HG03565 (cell line): ENCODE results near the gene CCDC17.

Experiments
- ATAC-seq: cut with Tn5 transposase; IDR thresholded peaks from one replicate; pipeline ENCODE4 v1.9.1; 2021; ENCODE audit warnings: mild to moderate bottlenecking, moderate library complexity; ENCODE audit not compliant: unreplicated experiment

The CCDC17 gene

DNA sequence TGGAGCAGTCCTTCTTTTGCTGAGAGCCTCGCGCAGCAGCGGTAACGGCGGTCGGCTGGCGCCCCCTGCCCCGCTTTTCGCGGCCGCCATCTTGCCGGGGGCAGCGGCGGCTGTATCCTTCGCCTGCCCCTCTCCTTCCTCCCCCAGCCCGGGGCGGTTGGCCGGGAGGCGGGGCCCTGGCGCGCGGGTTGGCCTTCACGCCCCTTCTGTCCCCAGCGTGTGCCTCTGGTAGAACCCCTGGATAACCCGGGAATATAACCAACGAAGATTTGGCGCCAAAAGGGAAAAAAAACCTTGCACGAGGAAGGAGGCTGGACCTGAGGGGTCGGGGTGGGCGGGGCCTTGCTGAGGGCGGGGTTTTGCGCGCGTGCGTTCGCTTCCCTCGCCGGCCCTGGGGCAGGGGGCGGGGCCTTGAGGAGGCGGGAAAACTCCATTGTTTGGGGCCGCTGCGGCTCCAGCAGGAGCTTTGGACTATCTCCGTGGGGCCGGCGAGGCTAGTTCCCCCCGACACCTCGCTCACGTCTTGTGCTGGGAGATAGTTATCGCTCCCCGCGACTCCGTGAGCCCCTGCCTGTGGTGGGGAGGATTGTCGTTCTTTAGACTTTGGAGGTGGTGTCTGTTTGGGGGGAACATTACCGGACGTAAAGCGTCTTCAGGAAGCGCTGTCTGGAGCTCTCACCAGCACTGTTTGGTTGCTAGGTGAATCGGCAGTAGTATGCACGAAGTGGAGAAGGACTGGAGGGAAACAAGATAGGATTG lies 39.3 kb downstream of the CCDC17 start:
- ATAC-seq = no peak

- peak; percentile 22 for ATAC-seq
Observed at GRCh38 chr1:45583666-45584350, 40.0 kb downstream of the CCDC17 start, which contains the start of gene NASP. Gene NASP, plus strand, starts transcription at chr1:45584041. Its CDS starts 106 bp downstream, at chr1:45584147.

DNA sequence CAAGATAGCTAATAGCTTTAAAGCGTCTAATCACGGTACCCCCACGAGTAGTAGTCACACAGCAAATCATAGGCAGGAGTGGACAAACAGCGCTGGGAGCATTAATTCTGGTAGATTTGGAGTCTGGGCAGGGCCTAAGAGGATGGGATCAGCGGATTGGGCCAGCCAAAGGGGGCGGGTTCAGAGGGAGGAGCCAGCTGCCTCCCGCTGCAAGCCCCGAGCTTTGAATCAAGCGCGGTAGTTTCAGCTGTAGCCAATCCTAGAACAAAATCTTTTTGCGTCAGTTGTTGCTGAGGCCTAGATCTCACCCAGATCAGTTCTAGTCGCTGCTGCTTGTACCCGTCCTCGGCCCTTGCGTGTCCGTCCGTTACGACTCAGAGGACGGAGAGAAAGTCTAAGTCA lies 40.6 kb downstream of the CCDC17 start:
- peak; percentile 69 for ATAC-seq

DNA sequence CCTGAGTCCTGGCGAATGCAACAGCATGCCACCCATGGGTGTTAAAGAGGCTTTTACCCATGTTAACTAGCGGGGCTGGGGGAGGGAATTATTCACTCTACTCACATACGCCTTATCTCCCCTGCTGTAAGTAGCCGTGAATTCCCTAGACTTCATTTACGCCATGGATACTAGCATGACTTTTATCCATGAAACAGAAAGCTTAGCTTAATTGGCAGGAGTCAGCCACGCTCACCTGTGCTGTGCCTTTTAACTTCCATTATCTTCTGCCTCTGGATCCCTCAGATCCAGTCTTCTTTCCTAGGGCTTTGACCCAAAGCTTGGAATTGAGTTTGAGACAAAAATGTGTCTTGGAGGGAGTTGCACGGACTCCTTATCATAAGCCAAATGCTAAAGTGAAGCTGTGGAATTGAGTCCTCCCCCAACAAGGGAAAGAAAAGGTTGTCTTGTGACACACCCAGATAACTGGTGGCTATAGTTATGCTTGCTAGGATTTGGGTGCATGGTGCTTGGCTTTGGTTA lies 49.7 kb downstream of the CCDC17 start:
- no peak for ATAC-seq

GRCh38 chr1:45573231-45573804 lies 50.5 kb downstream of the CCDC17 start:
- no peak for ATAC-seq

GRCh38 chr1:45570631-45571030 lies 53.2 kb downstream of the CCDC17 start:
- no peak for ATAC-seq
